Femur (tissue), 1 donor: ENCODE results near the gene RPH3AL.

ENCODE experiments used
- DNase-seq: peaks from one replicate; pipeline ENCODE4 v3.0.0-alpha.2; 2017

Gene RPH3AL

DNA sequence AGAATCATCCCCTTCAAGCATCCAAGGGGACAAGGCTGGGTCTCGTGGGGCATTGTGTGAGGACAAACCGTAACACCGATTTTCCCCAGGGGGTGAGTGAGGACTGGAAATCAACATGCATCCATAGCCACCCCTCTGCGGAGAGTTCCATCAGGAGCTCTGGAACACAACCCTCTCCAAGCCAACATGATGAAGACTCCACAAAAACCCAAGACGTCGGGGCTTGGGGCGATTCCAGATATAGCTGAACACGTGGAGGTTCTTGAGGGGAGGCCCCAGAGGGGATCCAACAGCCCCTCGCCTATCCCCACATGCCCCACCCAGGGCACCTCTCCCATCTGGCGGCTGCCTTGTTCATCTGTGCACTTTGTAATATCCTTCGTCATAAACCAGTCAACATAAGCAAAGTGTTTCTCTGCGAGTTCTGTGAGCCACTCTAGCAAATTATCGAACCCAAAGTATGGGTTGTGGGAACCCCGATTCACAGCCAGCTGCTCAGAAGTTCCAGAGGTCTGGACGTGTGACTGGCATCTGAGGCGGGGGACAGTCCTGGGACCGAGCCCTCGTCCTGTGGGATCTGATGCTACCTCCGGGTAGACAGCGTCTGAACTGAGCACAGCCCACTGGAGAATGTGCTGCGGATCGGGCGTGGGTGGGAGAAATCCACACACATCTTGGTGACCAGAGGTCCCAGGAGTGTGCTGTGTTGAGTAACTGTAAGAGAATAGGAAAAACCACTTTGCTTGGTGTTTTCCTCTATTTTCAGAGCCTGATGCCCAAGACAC is 55.5 kb downstream of the RPH3AL start:
- DNase-seq, result no peak

DNA sequence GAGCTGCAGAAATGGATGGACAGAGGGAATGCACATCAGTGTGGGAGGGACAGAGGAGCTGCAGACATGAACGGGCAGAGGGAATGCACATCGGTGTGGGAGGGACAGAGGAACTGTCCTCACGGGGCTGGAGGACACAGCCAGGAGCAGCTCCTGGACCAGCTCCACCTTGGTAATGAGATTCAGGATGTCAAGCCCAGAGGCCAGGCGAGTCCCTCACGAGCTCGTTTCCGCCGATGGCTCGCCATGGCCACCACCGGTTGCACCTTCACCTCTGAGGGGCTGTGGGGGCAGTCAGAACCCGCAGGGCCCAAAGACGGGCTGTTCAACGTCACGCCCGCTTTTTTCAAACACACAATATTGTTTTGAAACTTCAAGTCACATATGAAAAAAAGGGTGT is 56.2 kb downstream of the RPH3AL start:
- DNase-seq, result no peak

DNA sequence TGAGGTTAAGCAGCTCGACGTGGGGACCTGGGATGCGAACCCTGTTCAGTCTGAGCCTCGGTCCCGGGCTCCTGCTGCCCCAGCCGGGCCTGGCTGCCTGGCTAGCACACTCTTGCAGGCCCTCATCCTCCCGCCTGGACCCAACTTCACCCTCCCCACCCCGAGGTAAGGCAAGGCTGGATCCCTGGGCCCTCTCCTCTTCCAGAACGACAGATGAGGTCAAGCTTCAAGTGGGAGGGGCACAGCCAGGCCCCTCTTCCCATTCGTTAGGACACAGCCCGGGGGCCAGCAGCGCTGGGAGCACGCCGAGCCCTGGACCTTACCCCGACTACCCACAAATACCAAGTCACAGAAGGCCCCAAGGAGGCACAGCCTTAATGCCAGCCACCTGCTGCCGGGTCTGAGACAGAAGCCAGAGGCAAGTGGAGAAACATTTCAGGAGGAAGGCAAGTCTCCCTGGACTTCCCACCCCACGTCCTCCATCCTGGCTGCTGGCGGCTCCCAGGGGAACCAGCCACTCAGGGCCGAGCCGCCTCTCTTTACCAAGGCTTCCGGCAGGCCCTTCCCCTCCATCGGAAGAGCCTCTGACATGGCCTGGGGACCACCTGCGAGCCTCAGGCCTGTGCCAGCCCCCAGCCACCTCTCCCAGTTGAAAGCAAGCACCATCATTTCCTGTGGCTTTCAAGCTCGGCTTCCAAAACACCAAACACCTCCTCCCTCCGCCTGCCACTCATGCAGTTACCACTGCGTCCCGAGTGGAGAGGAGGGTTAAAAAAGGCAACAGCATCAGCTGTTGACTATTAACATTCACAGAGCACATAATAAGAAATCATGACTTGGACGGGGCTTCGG is 59.9 kb downstream of the RPH3AL start:
- no peak for DNase-seq

DNA sequence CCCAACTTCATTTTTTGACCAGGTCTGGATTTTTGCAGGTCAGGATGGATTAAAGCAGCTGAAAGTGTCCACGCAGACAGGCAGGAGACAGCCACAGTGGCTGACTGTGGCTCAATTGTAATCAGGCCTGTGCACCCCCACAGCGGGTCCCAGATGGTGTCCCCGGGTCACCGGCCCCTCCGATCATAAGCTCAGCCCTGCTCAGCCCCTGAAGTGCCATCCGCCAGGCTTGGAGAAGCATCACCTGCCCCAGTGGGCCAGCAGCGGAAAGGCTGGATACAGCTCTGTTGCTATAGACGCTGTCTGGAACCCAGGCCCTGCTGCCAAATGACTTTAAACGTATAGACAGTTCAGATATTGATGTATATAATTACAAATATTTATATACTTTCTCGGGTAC is 60.6 kb downstream of the RPH3AL start:
- no peak for DNase-seq

DNA sequence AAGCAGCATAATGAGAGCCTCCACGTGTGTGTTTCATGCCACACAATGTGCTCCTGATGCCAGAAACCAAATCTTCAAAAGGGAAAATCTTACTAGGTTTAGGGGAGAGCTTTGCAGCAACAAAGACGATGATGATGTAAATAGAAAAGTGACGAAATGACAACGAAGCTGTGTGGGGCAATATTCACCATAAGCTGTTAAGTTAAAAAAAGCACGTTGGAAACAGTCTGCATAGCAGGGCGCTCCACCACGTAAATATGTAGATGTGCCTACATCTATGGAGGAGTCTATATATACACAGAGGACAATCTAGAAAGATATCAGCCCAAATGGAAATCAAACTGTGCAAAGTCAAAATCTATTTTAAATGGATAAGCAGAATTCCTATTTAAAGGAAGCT is 61.0 kb downstream of the RPH3AL start:
- DNase-seq, result no peak

DNA sequence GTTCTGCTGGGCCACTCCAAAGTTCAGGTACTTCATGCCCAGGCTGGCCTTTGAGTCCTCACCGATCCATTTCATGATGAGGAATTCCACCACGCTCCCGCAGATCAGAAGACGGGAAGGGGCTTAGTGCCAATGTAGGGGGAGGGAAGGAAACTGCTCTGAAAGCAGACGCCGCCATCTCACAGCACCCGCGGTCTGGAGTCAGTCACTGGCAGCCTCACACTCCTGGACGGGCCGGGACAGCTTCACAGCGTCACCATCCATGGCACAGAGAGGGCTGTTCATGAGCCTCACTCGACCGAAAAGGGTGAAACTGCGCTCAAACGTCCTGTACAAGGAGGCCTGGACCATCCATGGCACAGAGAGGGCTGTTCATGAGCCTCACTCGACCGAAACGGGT is 62.0 kb downstream of the RPH3AL start:
- DNase-seq, result no peak

DNA sequence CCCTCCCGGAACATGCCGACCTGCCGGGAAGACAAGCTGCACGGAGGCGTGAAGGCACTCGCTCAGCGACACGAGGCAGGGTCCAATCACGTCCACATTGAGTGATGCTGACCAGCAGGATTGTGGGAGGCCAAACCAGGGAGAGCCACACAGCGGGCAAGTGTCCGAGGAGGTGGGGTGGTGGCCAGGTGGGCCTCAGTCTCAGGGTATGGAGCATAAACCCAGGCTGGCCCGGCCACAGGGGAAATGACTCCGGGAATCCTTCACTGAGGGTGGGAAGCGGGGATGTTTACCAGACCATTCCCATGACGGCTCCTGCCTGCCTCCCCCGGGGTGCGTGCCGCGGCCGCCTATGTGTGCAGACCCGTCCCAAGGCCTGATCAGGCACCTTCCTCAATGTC is 62.5 kb downstream of the RPH3AL start:
- DNase-seq, result no peak

DNA sequence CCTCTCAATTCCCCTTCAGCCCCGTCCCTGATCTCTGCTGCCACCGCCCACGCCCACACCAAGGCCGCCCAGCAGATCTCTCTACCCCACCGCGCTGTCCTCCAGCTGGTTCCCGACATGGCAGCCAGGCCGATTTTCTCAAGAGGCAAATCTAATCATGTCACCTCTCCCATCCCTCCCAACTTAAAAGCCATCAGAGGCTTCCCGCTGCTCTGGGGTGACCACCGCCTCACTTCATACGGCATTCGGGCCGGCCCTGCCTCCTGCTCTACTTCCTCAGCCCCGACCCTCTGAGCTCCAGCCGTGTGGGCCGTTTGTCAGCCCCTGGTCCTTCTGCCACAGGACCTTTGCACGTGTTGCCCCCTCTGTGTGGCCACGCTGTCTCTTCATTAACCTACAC is 63.2 kb downstream of the RPH3AL start:
- no peak for DNase-seq

DNA sequence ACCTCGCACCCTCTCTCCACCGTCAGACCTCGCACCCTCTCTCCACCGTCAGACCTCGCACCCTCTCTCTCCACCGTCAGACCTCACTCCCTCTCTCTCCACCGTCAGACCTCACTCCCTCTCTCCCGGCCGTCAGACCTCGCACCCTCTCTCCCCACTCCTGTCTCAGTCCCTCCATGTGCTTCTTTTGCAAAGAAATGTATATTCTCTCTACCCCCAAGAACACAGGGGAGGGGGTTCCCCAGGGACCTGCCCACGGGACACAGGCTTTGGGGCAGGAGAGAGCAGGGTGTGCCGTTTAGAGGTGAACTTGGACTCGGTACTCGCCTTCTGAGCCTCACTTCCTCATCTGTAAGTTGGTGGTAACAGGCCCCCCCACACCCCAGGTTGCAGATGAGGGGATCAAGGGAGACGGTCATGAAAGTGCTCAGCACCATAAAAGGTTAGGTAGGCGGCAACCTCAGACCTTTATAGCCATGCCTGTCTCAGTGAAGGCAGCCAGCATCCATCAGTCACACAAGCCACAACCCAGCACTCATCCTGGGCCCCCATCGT is 63.7 kb downstream of the RPH3AL start:
- DNase-seq, result no peak

DNA sequence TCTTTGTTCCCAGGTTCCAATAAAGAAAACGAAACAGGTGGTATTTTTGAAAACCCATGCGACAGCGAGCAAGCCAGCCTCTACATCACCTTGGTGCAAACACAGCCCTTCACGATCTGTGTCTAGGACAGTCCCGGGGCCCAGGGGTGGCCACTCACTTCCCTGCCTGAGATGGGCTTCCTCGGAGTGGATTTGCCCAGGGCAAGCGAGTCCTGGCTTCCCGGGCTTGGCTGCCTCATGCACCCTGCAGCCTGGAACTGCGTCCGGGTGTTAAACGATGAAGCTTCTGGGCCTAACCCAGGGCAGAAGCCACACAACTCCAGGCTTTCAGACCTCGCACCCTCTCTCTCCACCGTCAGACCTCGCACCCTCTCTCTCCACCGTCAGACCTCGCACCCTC is 66.0 kb downstream of the RPH3AL start:
- no peak for DNase-seq

DNA sequence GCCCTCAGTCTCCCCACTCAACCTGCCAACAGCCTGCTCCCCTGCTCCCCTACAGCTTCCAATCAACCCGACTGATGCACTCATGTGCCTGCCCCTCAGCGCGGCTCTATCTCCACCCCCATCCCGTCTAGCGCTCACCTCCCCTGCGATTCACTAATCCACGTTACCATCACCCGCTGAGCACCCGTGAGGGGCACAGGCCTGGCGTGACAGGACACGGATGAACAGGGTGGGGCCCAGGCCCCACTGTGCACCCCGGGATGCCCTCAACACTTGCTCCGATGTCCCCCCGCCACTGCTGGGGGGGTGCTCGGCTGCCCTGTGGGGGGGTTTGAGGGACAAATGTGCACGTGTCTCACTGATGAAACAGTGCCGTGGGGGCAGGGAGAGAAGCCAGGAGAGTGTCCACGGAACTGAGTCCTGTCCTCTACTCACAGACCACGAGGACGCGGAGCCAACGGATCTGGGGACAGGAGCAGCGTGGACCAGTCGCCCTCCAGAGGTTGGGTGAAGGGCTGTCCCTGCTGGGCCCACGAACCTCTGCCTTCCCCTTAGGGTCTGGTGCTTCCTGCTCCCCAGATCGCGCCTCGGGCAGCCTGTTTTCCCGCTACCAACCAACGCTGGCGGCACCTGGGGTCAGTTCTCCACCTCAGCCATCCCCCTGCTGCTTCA is 66.7 kb downstream of the RPH3AL start:
- DNase-seq, result no peak

DNA sequence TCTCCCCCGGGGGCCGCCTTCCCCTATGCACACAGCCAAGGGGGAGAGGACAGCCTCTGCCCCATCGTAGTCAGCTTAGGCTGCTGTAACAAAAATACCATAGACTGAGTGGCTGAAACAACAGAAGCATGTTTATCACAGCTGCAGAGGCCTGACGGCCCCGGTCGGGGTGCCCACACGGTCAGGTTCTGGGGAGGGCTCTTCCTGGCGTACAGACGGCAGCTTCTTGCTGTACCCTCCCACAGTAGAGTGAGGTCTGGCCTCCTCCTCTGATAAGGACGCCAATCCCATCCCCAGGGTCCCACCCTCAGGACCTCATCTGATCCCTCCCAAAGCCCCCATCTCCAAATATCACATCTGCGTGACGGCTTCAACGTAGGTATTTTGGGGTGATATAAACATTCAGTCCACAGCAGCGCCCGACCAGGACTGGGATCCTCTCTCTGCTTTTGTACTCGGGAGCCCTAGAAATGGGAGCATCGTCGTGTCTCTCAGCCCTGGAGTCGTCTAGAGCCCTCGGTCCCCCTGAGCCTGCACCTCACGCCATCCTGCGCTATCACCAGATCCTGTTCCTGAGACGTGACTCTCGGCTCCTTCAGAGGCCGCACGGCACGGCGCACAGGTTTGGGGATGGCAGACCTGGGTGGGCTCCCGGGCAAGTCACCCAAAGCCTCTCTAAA is 67.8 kb downstream of the RPH3AL start:
- no peak for DNase-seq

DNA sequence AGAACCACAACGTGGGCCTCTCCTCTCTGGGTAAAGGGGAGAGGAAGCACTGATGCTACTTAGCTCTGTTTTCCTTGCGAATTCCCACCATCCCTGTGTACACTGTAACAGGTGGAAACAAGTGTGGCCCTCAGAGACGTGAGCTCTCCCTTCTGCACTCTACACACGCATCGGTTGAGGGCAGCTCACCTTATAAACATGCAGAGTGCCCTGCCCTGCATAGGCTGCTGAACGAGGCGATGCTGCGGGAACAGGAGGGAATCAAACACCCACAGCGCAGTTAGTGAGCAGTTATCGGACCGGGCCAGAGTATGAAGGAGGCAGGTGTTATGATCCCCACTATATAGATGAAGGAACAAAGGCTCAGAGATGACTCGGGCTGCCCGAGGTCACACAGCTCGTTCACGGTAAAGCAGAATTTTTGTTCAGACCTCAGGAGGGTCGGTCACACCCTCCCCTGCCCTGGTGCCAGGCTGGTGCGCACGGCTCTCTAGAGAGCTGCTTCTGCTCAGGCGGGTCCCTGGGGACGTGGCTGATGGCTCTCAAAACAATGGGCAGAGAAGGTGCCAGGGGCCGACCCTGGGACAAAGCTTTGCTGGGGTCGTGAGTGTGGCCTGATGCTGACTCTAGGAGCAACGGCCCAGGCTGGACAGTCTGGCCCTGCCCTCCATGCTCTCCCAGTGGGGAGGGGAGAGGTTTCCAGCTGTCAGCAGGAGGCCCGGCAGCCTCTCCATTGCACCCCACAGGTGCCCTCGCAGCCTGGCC is 68.5 kb downstream of the RPH3AL start:
- no peak for DNase-seq

DNA sequence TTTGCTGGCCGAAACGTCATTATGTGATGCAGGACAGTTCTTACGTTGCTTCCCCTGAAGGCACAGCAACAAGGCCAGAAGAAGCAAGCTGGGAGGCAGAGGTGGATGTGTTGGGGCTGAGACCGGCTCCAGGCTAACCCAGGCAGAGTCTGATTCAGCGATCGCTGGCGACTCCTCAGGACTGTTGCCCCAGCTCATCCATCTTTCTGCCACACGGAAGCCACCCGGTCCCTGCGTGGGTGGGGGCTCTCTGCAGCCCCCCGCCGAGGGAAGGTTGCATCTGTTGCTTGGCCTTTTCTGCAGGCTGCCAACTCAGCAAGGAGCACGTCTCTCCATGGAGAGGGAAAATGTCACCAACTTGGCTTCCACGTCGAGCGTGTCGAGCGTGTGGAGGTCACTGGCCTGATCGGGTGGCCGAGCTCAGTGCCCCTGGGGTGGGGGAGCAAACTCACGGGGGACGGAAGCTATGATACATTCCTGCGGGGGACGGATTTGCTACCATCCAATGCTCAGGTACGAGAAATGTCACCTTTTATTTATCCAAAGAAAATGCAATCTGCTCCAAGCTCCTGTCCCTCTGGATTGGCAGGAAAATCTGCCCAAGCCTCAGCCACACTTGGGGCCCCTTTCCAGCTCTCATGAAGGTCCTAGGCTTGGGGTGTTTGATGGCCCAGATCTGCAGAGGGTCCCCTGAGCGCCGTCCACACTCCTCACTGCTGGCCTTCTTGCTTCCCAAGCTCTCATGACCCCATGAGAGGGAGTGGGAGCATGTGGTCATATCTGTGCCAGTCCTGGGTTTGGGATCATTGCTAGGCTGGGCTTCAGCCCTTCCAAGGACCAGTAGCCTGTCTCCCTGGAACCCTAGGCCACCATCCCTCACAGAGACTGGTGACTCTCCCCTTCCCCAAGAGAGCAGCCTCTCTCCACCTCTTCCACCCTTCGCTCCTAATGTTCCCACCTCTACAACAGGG is 69.4 kb downstream of the RPH3AL start:
- DNase-seq, result no peak

DNA sequence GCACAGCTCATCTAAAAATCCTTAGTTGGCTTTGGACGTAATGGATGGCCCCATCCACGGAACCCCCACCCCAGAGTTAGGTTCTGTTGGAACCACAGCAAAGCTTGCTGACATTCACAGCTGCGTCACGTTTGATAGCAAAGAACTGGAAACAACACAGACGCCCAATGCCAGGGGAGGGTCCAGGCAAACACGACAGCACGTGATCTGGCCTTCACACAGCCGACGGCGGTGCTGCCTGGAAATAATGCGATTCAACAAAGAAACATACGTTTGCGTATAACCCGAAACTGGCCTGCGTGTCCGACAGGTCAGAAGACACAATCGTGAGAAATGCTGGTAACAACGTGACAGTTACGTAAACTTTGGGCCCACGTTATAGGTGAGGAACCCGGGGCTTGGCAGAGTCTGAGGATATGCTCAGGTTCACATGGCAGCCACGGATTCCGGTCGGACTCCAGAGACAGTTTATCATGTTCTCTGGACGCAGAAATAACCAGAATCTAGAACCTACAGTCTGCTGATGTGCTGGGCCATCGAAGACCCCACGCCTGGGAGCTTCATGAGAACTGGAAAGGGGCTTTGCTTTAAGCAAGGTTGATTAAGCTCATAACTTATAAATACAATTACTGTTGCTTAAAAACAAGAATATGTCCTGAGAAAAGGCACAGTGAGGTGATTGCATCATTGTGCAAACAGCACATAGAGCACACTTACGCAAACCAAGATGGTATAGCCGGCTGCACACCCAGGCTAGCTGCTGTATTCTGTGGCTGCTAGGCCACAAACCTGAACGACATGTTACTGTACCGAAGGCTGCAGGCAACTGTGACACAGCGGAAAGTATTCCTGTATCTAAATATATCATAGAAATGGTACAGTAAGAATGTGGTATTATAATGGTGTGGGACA is 70.4 kb downstream of the RPH3AL start:
- no peak for DNase-seq

DNA sequence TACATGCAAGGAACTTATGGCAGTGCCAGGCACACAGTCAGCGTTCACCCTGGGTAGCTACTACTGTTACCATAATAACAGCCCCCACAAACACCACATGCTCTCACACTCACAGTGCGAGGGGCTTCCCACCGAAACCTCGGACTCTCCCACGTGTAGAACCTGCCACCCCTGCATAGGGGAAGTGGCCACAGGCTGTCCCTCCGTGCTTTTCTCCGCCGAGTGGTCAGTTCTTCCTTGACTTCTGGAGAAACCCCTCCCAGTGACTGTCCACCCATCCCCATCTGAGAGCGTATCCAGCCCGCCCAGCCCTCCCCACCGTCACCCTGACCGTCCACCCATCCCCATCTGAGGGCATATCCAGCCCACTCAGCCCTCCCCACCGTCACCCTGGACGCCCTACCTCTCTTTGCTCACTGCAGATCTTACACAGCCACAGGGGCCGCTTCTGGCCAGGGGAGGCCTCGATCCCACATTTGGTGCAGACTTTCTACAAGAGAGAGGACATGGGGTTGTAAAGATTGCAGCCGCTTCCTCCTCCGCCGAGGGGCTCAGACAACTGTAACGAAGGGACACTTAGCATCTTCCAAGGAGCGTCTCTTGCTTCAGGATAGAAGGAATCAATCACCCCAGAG is 71.1 kb downstream of the RPH3AL start:
- no peak for DNase-seq

DNA sequence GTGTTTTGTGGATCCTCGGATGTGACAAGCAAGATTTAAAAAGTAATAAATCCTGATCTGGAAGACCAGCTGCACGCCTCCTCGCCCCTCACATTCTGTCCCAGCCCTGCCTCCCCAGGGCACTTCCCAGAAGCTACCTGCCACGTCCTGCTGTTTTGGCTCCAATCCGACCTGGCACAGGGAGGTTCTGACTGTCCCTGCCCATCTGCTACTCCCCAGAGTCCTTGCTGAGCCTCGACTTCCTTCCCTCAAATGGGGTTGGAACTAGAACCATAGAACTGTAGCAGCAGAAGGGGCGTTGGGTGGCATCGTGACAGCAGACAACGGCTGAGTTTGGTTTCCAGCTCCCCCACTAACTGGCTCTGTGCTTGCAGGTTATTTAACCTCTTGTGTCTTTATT is 71.7 kb downstream of the RPH3AL start:
- DNase-seq, result no peak

DNA sequence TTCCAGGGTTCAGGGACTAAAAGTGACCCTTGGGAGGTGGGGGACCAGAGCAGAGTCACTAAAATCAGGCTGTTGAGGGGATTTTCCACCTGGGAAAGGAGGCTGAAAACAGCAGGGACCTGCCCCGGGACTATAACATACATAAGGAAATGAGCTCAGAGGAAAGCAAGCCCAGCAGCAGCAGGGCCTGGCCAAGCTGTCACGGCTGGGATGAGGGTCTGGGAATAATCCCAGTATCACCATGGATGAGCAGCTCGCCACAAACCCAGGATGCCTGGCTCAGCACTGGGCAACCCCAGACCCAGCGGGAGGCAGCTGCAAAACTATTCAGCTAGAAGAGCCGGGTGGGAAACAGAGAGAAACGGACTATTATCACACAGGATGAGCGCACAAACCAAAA is 72.4 kb downstream of the RPH3AL start:
- no peak for DNase-seq

DNA sequence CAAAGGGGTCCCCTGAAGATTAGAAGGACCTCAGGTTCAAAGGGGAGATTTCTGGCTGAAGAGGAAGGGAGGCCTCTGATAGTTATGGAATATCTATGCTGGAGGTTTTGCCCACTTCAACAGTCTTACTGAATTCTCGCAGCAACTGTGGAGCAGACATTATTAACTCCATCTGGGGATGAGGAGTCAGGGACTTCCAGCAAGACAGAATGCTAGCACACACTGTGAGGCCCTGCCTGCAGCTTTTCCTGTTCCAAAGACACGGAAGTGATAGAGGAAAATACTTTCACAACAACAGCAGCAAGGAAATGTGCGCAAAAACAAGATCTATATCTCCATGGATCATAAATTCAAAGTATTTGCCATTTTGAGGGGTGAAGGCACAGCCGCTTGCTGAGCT is 72.8 kb downstream of the RPH3AL start:
- DNase-seq, result no peak
